Prostate gland (tissue), 2 donors: Measurements from ENCODE around the gene NFATC1.

Experiments used
- POLR2A ChIP-seq: fragments of 450-650 bp; IDR thresholded peaks from one replicate; pipeline ENCODE4 v1.6.1; 2016; ENCODE audit warnings: antibody characterized with exemption, mild to moderate bottlenecking
- TF ChIP-seq, protein P1 (sequence below), 4 experiments: fragments of 200-600 bp in 2 of 4; fragments of 450-650 bp in 2 of 4; sonication (generic) in 2 of 4; IDR thresholded peaks; 1 replicate in 3 of 4; 2 replicates in 1 of 4; pipeline ENCODE4 v1.5.1; 2016 to 2019; ENCODE audit warnings: antibody characterized with exemption in 4 of 4, mild to moderate bottlenecking in 2 of 4, moderate library complexity in 2 of 4

- TF ChIP-seq, protein P1, sequence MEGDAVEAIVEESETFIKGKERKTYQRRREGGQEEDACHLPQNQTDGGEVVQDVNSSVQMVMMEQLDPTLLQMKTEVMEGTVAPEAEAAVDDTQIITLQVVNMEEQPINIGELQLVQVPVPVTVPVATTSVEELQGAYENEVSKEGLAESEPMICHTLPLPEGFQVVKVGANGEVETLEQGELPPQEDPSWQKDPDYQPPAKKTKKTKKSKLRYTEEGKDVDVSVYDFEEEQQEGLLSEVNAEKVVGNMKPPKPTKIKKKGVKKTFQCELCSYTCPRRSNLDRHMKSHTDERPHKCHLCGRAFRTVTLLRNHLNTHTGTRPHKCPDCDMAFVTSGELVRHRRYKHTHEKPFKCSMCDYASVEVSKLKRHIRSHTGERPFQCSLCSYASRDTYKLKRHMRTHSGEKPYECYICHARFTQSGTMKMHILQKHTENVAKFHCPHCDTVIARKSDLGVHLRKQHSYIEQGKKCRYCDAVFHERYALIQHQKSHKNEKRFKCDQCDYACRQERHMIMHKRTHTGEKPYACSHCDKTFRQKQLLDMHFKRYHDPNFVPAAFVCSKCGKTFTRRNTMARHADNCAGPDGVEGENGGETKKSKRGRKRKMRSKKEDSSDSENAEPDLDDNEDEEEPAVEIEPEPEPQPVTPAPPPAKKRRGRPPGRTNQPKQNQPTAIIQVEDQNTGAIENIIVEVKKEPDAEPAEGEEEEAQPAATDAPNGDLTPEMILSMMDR (IDR thresholded peaks at IDR 0.05) = no peak
- no peak for TF ChIP-seq POLR2A
These were observed 171.2 kb downstream of the NFATC1 start for GRCh38 chr18:79566771-79567431.
